DND-41 (cell line): ENCODE data around the gene DSCAML1.
A peak's percentile ranks its signal among the peaks of the same experiment; 100 is the strongest.

Experiments
- ATAC-seq: fragments of 200-7000 bp; cut with Tn5 transposase; 3 replicates; pipeline ENCODE4 v1.9.1; 2021; ENCODE audit warnings: low read depth; ENCODE audit not compliant: insufficient read depth
- DNase-seq: peaks from one replicate; pipeline ENCODE4 v3.0.0-alpha.2; 2020
- H2AFZ ChIP-seq: 2 replicates; pipeline ENCODE4 v1.6.0; 2012; ENCODE audit warnings: low read depth, low read length
- H3K27ac ChIP-seq: 2 replicates; pipeline ENCODE4 v1.5.1; 2012; ENCODE audit warnings: low read length, inconsistent platforms
- H3K27me3 ChIP-seq: fragments of 200-600 bp; sonication (generic); 2 replicates; pipeline ENCODE4 v1.6.0; 2012; ENCODE audit warnings: low read length, mild to moderate bottlenecking, inconsistent platforms; ENCODE audit not compliant: insufficient read depth, poor library complexity
- H3K36me3 ChIP-seq: 2 replicates; pipeline ENCODE4 v1.5.1; 2012; ENCODE audit warnings: low read length, inconsistent platforms; ENCODE audit not compliant: insufficient read depth
- H3K4me1 ChIP-seq: 2 replicates; pipeline ENCODE4 v1.5.1; 2012; ENCODE audit warnings: mild to moderate bottlenecking, low read length; ENCODE audit not compliant: insufficient read depth
- H3K4me2 ChIP-seq: 2 replicates; pipeline ENCODE4 v1.6.0; 2012; ENCODE audit warnings: mild to moderate bottlenecking, moderate library complexity, low read length, inconsistent platforms; ENCODE audit not compliant: insufficient read depth
- H3K4me3 ChIP-seq, 2 experiments: fragments of 200-600 bp in 1 of 2; shearing (Covaris generic) in 1 of 2; 2 replicates each; pipeline ENCODE4 v1.5.1; 2012 to 2016; ENCODE audit warnings: inconsistent platforms in 2 of 2, low read length in 2 of 2, mild to moderate bottlenecking in 2 of 2, low read depth in 1 of 2, moderate library complexity in 1 of 2
- H3K79me2 ChIP-seq: 2 replicates; pipeline ENCODE4 v1.6.0; 2012; ENCODE audit warnings: low read length, inconsistent platforms; ENCODE audit not compliant: insufficient read depth
- H3K9ac ChIP-seq: 2 replicates; pipeline ENCODE4 v1.6.0; 2012; ENCODE audit warnings: low read depth, mild to moderate bottlenecking, inconsistent platforms, low read length, moderate library complexity
- H3K9me3 ChIP-seq: 2 replicates; pipeline ENCODE4 v1.5.1; 2012; ENCODE audit warnings: low read length, moderate library complexity, mild to moderate bottlenecking, inconsistent platforms; ENCODE audit not compliant: insufficient read depth, severe bottlenecking
- H4K20me1 ChIP-seq: 2 replicates; pipeline ENCODE4 v1.6.0; 2012; ENCODE audit warnings: low read length; ENCODE audit not compliant: insufficient read depth
- EZH2 ChIP-seq: IDR thresholded peaks from 3 replicates; pipeline ENCODE4 v1.6.1; 2012; ENCODE audit warnings: borderline replicate concordance, low read depth, mild to moderate bottlenecking, moderate library complexity, low read length, inconsistent platforms; ENCODE audit not compliant: severe bottlenecking
- TF ChIP-seq, protein P1 (sequence below): IDR thresholded peaks from 2 replicates; pipeline ENCODE4 v1.5.1; 2012; ENCODE audit warnings: borderline replicate concordance, low read length, moderate library complexity, mild to moderate bottlenecking; ENCODE audit not compliant: poor library complexity, severe bottlenecking; ENCODE audit errors: extremely low read depth

Gene DSCAML1

DNA sequence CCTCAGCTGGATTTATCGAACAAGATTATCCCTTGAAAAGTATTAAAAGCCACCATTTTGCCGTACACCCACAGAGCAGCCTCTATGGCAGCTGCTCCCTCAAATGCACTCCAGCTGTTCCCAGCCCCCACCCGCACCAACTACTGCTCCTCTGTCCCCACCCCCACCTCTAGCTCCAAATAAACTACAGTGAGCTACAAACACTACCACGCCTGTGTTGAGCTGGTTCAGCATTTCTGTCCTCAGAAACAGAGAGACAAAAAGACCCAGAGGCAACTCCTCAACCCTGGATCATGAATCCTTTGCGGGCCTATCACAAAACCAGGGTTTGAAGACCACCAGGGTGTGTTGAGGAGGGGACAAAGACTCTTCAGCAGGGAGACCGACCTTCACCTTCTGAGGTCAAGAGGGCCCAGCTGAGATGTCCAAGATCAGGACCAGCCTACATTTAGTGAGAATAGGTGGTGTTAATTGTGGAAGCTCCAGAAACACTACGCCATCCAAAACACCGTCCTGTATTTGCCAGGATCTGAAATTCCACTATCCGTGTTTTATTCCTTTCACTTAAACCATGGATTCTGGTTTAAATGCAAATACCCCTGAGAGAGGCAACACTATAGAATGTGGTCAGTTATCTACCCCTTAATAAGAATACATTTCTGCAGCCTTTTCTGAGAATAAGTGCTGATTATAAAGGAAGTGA, 195.9 kb downstream of the DSCAML1 start:
- Histone ChIP-seq H3K27ac (no peak overlapping the region), H3K27me3 (no peaks in the 10 kb centered on the region), H3K9ac (no peak overlapping the region), H3K4me2 (no peak overlapping the region), H4K20me1 (peaks cover 34% of the 10 kb centered on the region), H2AFZ (no peak overlapping the region), H3K9me3 (no peaks in the 10 kb centered on the region), H3K79me2 (no peaks in the 10 kb centered on the region), H3K36me3 (no peaks in the 10 kb centered on the region), H3K4me1 (no peaks in the 10 kb centered on the region), H3K4me3 (no peak overlapping the region)
- TF ChIP-seq, protein P1, sequence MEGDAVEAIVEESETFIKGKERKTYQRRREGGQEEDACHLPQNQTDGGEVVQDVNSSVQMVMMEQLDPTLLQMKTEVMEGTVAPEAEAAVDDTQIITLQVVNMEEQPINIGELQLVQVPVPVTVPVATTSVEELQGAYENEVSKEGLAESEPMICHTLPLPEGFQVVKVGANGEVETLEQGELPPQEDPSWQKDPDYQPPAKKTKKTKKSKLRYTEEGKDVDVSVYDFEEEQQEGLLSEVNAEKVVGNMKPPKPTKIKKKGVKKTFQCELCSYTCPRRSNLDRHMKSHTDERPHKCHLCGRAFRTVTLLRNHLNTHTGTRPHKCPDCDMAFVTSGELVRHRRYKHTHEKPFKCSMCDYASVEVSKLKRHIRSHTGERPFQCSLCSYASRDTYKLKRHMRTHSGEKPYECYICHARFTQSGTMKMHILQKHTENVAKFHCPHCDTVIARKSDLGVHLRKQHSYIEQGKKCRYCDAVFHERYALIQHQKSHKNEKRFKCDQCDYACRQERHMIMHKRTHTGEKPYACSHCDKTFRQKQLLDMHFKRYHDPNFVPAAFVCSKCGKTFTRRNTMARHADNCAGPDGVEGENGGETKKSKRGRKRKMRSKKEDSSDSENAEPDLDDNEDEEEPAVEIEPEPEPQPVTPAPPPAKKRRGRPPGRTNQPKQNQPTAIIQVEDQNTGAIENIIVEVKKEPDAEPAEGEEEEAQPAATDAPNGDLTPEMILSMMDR: no peak
- no peak for TF ChIP-seq EZH2
- no peak for ATAC-seq
- DNase-seq: no peak

DNA sequence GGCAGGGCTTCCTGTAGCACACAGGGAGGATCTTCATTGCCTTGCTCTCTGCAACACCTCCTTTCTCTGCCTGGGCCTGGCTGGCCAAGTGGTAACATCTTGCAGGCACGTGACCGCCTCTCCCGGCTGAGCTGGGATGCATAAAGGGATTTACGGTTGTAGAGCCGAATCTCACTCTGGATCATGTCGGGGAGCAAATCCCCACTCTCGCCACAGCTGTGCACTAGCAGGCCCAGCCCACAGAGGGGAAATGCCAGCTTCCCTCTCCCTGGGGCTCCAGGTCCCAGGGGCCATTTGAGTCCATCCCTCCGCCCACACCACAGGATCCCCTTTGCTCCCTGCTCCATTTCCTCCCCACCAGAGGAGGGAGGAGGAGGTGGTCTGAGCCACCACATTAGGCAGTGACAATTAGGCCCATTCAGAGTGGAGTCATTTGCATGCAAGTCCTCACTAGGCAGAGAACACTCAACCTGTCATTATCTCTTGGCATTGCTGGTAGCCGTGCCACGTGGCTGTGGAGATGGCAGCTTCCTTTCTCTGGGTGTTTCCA, 196.7 kb downstream of the DSCAML1 start:
- ATAC-seq: no peak
- H3K27me3 ChIP-seq: no peaks in the 10 kb centered on the region
- H3K36me3 ChIP-seq: no peaks in the 10 kb centered on the region

DNA sequence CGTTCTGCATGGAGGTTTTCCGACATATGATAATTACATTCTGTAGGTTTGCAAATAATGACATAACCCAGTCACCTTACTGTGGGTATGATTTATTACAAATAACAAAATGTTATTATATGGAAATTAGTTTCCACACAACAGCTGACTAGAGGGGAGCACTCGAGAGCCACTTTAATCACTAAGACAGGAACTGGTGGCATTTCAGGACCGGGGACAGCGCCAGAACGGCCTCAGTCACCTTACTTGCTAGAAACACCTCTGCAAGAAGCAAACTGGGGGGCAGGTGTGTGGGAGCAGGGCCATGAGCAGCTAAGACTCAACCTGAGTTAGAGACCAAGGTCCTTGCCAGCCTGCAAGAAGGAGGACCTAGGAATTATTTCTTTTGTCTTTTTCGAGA, 199.9 kb downstream of the DSCAML1 start:
- DNase-seq (peak; percentile 72), ATAC-seq (peak; percentile 70; the same call in 2 of the 3 replicates)
- no peaks in the 10 kb centered on the region for H3K4me1 ChIP-seq
- no peaks in the 10 kb centered on the region for H3K27me3 ChIP-seq
- H2AFZ ChIP-seq: no peak overlapping the region
- no peaks in the 10 kb centered on the region for H3K9me3 ChIP-seq
- no peak overlapping the region for H3K4me3 ChIP-seq
- H3K9ac ChIP-seq: no peak overlapping the region
- no peaks in the 10 kb centered on the region for H3K36me3 ChIP-seq
- TF ChIP-seq, protein P1: no peak
- no peak for TF ChIP-seq EZH2
- peaks cover 41% of the 10 kb centered on the region for H4K20me1 ChIP-seq
- no peak overlapping the region for H3K27ac ChIP-seq
- H3K79me2 ChIP-seq: no peaks in the 10 kb centered on the region
- H3K4me2 ChIP-seq: no peak overlapping the region

More for the DNA sequence above, 196.7 kb downstream of the DSCAML1 start:
- no peak for TF ChIP-seq EZH2
- TF ChIP-seq, protein P1: no peak
- no peak overlapping the region for H3K9ac ChIP-seq
- no peaks in the 10 kb centered on the region for H3K79me2 ChIP-seq
- no peak overlapping the region for H3K4me2 ChIP-seq
- DNase-seq: no peak
- no peak overlapping the region for H2AFZ ChIP-seq
- no peaks in the 10 kb centered on the region for H3K9me3 ChIP-seq
- H3K27ac ChIP-seq: no peak overlapping the region
- no peak overlapping the region for H3K4me3 ChIP-seq
- peaks cover 35% of the 10 kb centered on the region for H4K20me1 ChIP-seq
- H3K4me1 ChIP-seq: no peaks in the 10 kb centered on the region
